HepG2 (cell line): ENCODE data around the gene QSOX1. TPM values are rescaled to one million over a fixed set of nuclear protein-coding genes. Genes with fewer than 3 reads are reported as not detected.
A peak's percentile ranks its signal among the peaks of the same experiment; 100 is the strongest.

Source experiments
- ATAC-seq: fragments of 200-7000 bp; cut with Tn5 transposase; 3 replicates; pipeline ENCODE4 v1.9.1; 2020; ENCODE audit warnings: mild to moderate bottlenecking, moderate library complexity
- BruUV-seq: library from RNA; stranded (reverse); fragments of 400-500 nt; replicated peaks from 2 replicates; lab custom pipeline; 2021; lab: Mats Ljungman, UMichigan
- CTCF ChIA-PET: fragments of 300-600 bp; formaldehyde crosslinking; extraction: SDS; loops from one replicate; lab custom pipeline; 2021; ENCODE audit warnings: low total read pairs, inconsistent platforms, low intra/inter-chr PET ratio; lab: Yijun Ruan, JAX
- POLR2A ChIA-PET: fragments of 350-600 bp; sonication (Branson Sonifier 250); formaldehyde crosslinking; loops from one replicate; lab custom pipeline; 2020; ENCODE audit warnings: antibody characterized with exemption, inconsistent platforms; lab: Yijun Ruan, JAX
- DNase-seq: peaks from one replicate; pipeline ENCODE4 v3.0.0-alpha.2; 2015; ENCODE audit warnings: low spot score
- FAIRE-seq: peaks from 3 replicates; lab custom pipeline; 2011; peaks lifted over from hg19 to GRCh38; lab: Jason Lieb, UNC
- H2AFZ ChIP-seq: one replicate; pipeline ENCODE4 v1.6.1; 2011; ENCODE audit warnings: low read length, inconsistent platforms
- H3K27ac ChIP-seq: fragments of 300-600 bp; 3 replicates; pipeline ENCODE4 v1.8.0; 2011; ENCODE audit warnings: mixed run types, mild to moderate bottlenecking, mixed read lengths, low read length, inconsistent platforms; ENCODE audit not compliant: insufficient read depth; ENCODE audit errors: extremely low read length
- H3K27me3 ChIP-seq, 2 experiments: fragments of 200-600 bp in 1 of 2; 2 replicates in 1 of 2; 3 replicates in 1 of 2; pipeline versions ENCODE4 v1.6.0 to v1.8.0; 2011; ENCODE audit warnings: low read length in 2 of 2, mild to moderate bottlenecking in 2 of 2, moderate library complexity in 2 of 2, inconsistent platforms in 1 of 2; ENCODE audit not compliant: insufficient read depth in 2 of 2, control insufficient read depth in 1 of 2
- H3K36me3 ChIP-seq, 2 experiments: fragments of 200-600 bp in 1 of 2; replicated peaks in 1 of 2; 2 replicates in 1 of 2; 3 replicates in 1 of 2; pipeline versions ENCODE4 v1.5.1 to v1.8.0; 2011; ENCODE audit warnings: low read length in 2 of 2, inconsistent platforms in 1 of 2; ENCODE audit not compliant: insufficient read depth in 2 of 2, control insufficient read depth in 1 of 2
- H3K4me1 ChIP-seq: 2 replicates; pipeline ENCODE4 v1.5.1; 2012; ENCODE audit warnings: low read length, inconsistent platforms; ENCODE audit not compliant: insufficient read depth
- H3K4me2 ChIP-seq: 2 replicates; pipeline ENCODE4 v1.6.0; 2011; ENCODE audit warnings: low read depth, low read length, inconsistent platforms
- H3K4me3 ChIP-seq, 3 experiments: fragments of 200-600 bp in 1 of 3; sonication (generic), shearing (Covaris generic) in 1 of 3; replicated peaks in 1 of 3; 2 replicates each; pipeline ENCODE4 v1.5.1; 2011 to 2016; ENCODE audit warnings: low read length in 3 of 3, inconsistent platforms in 2 of 3, low read depth in 2 of 3, mild to moderate bottlenecking in 2 of 3, control low read depth in 1 of 3, mixed read lengths in 1 of 3; ENCODE audit not compliant: insufficient read depth in 1 of 3
- H3K79me2 ChIP-seq: one replicate; pipeline ENCODE4 v1.6.1; 2011; ENCODE audit warnings: low read length, inconsistent platforms; ENCODE audit not compliant: insufficient read depth
- H3K9ac ChIP-seq: 2 replicates; pipeline ENCODE4 v1.6.0; 2011; ENCODE audit warnings: mild to moderate bottlenecking, low read depth, low read length, inconsistent platforms; ENCODE audit not compliant: insufficient read depth
- H3K9me3 ChIP-seq: 2 replicates; pipeline ENCODE4 v1.5.1; 2012; ENCODE audit warnings: mild to moderate bottlenecking, low read length
- H4K20me1 ChIP-seq: 2 replicates; pipeline ENCODE4 v1.6.0; 2011; ENCODE audit warnings: inconsistent platforms, mild to moderate bottlenecking, low read length, moderate library complexity; ENCODE audit not compliant: insufficient read depth
- CBX2 ChIP-seq, 2 experiments: fragments of 200-600 bp in 1 of 2; sonication (generic); formaldehyde crosslinking in 1 of 2; IDR thresholded peaks; 2 replicates each; pipeline versions ENCODE4 v1.7.0 to v1.8.1; 2018 to 2022; ENCODE audit warnings: low read depth in 2 of 2, low read length in 1 of 2, mild to moderate bottlenecking in 1 of 2, missing genetic modification reagents in 1 of 2
- WGBS: methylation state at CpG from one replicate; pipeline ENCODE4 v1.1.6; 2017; ENCODE audit warnings: low lambda C conversion rate; 5-methylcytosine and 5-hydroxymethylcytosine counted together
- in situ Hi-C: cut with HindIII; loops from 2 replicates; pipeline ENCODE4 v1.10.0; 2017; ENCODE audit warnings: low pct_unique_long_range_greater_than_20kb; ENCODE audit not compliant: extremely low pct_ligation_motif_present
- intact Hi-C: fragments of 100-400 bp; cut with micrococcal nuclease; formaldehyde crosslinking; loops from one replicate; pipeline ENCODE4 v1.10.0; 2022; ENCODE audit not compliant: unreplicated experiment
- polyA plus RNA-seq, 8 experiments: library from polyadenylated mRNA; depleted of rRNA in 3 of 8; stranded (reverse) in 7 of 8; unstranded in 1 of 8; fragments of >200 nt; fragmentation: Illumina TruSeq in 4 of 8; extraction: Trizol in 4 of 8; gene quantifications; 2 replicates each; pipeline versions ENCODE4 v1.2.1 to v1.2.3, GENCODE V29; 2011 to 2016; ENCODE audit warnings: low read depth in 4 of 8, missing spikeins in 1 of 8, mixed read lengths in 1 of 8; ENCODE audit not compliant: insufficient read depth in 1 of 8
- total RNA-seq, 5 experiments: library from RNA; depleted of rRNA; stranded (reverse); fragments of >200 nt; fragmentation: Illumina TruSeq; extraction: Trizol; gene quantifications; 2 replicates each; pipeline ENCODE4 v1.2.3, GENCODE V29; 2016; ENCODE audit warnings: low read depth in 1 of 5
- TF ChIP-seq, protein P1 (sequence below): sonication (generic); formaldehyde crosslinking; IDR thresholded peaks from 2 replicates; pipeline ENCODE4 v1.5.1; 2020; ENCODE audit warnings: mild to moderate bottlenecking, missing genetic modification reagents, moderate library complexity

QSOX1 gene
- total and polyA plus RNA-seq, 2 of the 13 experiments (the other 11 are each of a cell fraction or from before 2014, with no cell fraction given): 6.8 to 40.2 TPM

DNA sequence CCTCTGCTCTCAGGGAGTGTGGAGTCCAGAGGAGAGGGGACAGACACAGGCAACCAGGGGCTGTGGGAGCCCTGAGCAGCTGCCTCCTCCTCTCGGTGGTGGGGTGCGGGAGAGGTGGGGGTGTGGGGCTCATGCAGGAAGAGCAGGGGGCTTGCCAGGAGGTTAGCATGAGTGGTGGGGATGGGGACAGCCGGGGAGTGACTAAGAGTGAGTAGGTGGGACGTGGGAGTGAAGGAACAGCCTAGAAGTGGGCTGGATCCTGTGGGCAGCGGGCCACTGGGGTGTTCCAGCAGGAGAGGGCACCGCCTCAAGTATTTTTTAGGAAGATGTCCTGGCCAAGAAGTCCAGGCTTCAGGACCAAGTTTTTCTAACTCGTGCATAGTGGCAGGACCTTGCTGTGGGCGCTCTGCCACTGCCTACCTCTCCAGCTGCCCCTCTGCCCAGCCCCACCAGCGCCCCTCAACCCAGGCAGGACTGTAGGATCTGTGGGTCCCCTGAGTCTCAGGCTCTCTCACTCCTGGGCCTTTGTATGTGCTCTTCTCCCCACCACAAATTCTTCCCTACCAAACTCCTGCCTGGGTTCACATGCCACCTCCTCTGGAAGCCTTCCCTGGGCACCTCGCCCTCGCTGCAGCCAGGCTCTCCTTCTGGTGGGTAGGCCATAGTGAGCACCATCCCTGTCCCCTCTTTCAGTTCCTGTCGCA, 56.6 kb downstream of the QSOX1 start:
- peak overlapping the region; percentile 38 for H2AFZ ChIP-seq
- CTCF ChIA-PET: no interaction called here
- ATAC-seq: peak; percentile 29
- BruUV-seq: no TSS peak
- WGBS: 22% methylated on average over 10 of the region's 12 CpGs
- intact Hi-C loops (no loop called here), in situ Hi-C loops (no loop called here)
- POLR2A ChIA-PET: no interaction called here
- FAIRE-seq: no peak
- H3K79me2 ChIP-seq: no peaks in the 10 kb centered on the region
- no peak for DNase-seq
- H3K36me3 ChIP-seq: no peaks in the 10 kb centered on the region
- H4K20me1 ChIP-seq: no peaks in the 10 kb centered on the region
- no peaks in the 10 kb centered on the region for H3K4me1 ChIP-seq
- no peak overlapping the region for H3K4me3 ChIP-seq
- peak overlapping the region; percentile 5; the same call in 1 of the 2 replicates for H3K4me2 ChIP-seq
- TF ChIP-seq, protein P1, sequence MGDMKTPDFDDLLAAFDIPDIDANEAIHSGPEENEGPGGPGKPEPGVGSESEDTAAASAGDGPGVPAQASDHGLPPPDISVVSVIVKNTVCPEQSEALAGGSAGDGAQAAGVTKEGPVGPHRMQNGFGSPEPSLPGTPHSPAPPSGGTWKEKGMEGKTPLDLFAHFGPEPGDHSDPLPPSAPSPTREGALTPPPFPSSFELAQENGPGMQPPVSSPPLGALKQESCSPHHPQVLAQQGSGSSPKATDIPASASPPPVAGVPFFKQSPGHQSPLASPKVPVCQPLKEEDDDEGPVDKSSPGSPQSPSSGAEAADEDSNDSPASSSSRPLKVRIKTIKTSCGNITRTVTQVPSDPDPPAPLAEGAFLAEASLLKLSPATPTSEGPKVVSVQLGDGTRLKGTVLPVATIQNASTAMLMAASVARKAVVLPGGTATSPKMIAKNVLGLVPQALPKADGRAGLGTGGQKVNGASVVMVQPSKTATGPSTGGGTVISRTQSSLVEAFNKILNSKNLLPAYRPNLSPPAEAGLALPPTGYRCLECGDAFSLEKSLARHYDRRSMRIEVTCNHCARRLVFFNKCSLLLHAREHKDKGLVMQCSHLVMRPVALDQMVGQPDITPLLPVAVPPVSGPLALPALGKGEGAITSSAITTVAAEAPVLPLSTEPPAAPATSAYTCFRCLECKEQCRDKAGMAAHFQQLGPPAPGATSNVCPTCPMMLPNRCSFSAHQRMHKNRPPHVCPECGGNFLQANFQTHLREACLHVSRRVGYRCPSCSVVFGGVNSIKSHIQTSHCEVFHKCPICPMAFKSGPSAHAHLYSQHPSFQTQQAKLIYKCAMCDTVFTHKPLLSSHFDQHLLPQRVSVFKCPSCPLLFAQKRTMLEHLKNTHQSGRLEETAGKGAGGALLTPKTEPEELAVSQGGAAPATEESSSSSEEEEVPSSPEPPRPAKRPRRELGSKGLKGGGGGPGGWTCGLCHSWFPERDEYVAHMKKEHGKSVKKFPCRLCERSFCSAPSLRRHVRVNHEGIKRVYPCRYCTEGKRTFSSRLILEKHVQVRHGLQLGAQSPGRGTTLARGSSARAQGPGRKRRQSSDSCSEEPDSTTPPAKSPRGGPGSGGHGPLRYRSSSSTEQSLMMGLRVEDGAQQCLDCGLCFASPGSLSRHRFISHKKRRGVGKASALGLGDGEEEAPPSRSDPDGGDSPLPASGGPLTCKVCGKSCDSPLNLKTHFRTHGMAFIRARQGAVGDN (CRISPR knock-in tag): peak; percentile 28
- TF ChIP-seq CBX2 (IDR thresholded peaks at IDR 0.05; ENCODE audit: low read depth, low read length) (no peak), CBX2 (CRISPR knock-in tag; IDR thresholded peaks at IDR 0.05; ENCODE audit: low read depth) (no peak)
- no peak overlapping the region for H3K27ac ChIP-seq
- no peak overlapping the region for H3K9ac ChIP-seq
- H3K27me3 ChIP-seq: peaks cover 2 to 8% of the 10 kb centered on the region in 2 experiments; a peak in 2 of 5 replicates
- H3K9me3 ChIP-seq: no peaks in the 10 kb centered on the region
